Neural progenitor cell (in vitro differentiated cells): Measurements from ENCODE around the gene GRK1.

Experiments used
- CTCF ChIP-seq: fragments of 200-600 bp; sonication (generic); IDR thresholded peaks from 2 replicates; pipeline ENCODE4 v1.5.1; 2017; ENCODE audit warnings: antibody characterized with exemption, mild to moderate bottlenecking
- EZH2 ChIP-seq: fragments of 200-600 bp; sonication (generic); IDR thresholded peaks from 2 replicates; pipeline ENCODE4 v1.6.1; 2017; ENCODE audit warnings: antibody characterized with exemption, mild to moderate bottlenecking, moderate library complexity
- EZH2phosphoT487 ChIP-seq: fragments of 200-600 bp; sonication (generic); IDR thresholded peaks from 2 replicates; pipeline ENCODE4 v1.6.1; 2017; ENCODE audit warnings: antibody characterized with exemption

- TF ChIP-seq EZH2: no peak
- no peak for TF ChIP-seq CTCF
- no peak for TF ChIP-seq EZH2phosphoT487
These were observed 17.8 kb upstream of the GRK1 start for GRCh38 chr13:113649212-113649611.
